GM06990 (cell line): ENCODE measurements around the gene ZNF638.

Experiments
- DNase-seq: peaks from one replicate; pipeline ENCODE4 v3.0.0-alpha.2; 2011; ENCODE audit not compliant: insufficient read length; ENCODE audit errors: extremely low read depth
- H3K27me3 ChIP-seq: replicated peaks from 2 replicates; pipeline ENCODE4 v1.6.0; 2011; ENCODE audit warnings: low read length; ENCODE audit not compliant: control insufficient read depth, insufficient read depth
- H3K36me3 ChIP-seq: 2 replicates; pipeline ENCODE4 v1.5.1; 2011; ENCODE audit warnings: low read length; ENCODE audit not compliant: control insufficient read depth, insufficient read depth
- H3K4me3 ChIP-seq: replicated peaks from 2 replicates; pipeline ENCODE4 v1.5.1; 2011; ENCODE audit warnings: low read depth, mild to moderate bottlenecking, control low read depth, low read length
- CTCF ChIP-seq: IDR thresholded peaks from 2 replicates; pipeline ENCODE4 v1.5.1; 2011; ENCODE audit warnings: low read length, control low read depth, mild to moderate bottlenecking, inconsistent platforms; ENCODE audit not compliant: insufficient read depth, poor library complexity, severe bottlenecking

The ZNF638 gene

GRCh38 chr2:71360434-71360975, 28.9 kb downstream of the ZNF638 start:
- no peak for TF ChIP-seq CTCF
- Histone ChIP-seq H3K36me3 (peaks cover 3% of the 10 kb centered on the region), H3K27me3 (no peaks in the 10 kb centered on the region), H3K4me3 (no peak overlapping the region)
- DNase-seq: no peak

DNA sequence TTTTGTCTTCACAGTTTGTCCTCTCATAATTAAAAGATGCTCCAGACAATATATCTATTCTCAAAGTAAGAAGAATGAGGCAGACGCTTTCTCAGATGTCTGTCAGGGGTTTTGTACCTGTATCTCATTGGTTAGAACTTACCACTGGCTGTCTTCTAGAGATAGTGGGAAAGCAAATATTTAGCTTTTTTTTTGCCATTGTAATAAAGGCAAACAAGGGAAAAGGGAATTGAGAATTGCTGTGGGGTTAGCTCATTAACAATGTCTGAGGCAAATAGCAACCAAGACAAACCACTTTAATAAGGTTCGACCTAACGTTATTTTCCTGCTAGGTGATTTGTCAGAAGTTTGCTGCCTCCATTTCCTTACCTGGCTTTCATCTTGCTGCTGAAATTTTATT, 30.0 kb downstream of the ZNF638 start:
- H3K27me3 ChIP-seq: no peaks in the 10 kb centered on the region
- TF ChIP-seq CTCF: no peak
- DNase-seq: no peak
- H3K36me3 ChIP-seq: peaks cover 8% of the 10 kb centered on the region
- no peak overlapping the region for H3K4me3 ChIP-seq

- peaks cover 8% of the 10 kb centered on the region for H3K36me3 ChIP-seq
- TF ChIP-seq CTCF: no peak
- no peaks in the 10 kb centered on the region for H3K27me3 ChIP-seq
- no peak for DNase-seq
- H3K4me3 ChIP-seq: no peak overlapping the region
These were observed 30.9 kb downstream of the ZNF638 start for GRCh38 chr2:71362447-71362846.

GRCh38 chr2:71370015-71370414, 38.4 kb downstream of the ZNF638 start:
- Histone ChIP-seq H3K36me3 (peaks cover 10% of the 10 kb centered on the region), H3K4me3 (no peak overlapping the region), H3K27me3 (no peaks in the 10 kb centered on the region)
- TF ChIP-seq CTCF: no peak
- DNase-seq: no peak

GRCh38 chr2:71372042-71372441, 40.5 kb downstream of the ZNF638 start:
- no peaks in the 10 kb centered on the region for H3K27me3 ChIP-seq
- TF ChIP-seq CTCF: no peak
- no peak for DNase-seq
- no peak overlapping the region for H3K4me3 ChIP-seq
- peaks cover 9% of the 10 kb centered on the region for H3K36me3 ChIP-seq

GRCh38 chr2:71379086-71379485, 47.5 kb downstream of the ZNF638 start:
- peaks cover 5% of the 10 kb centered on the region for H3K36me3 ChIP-seq
- H3K27me3 ChIP-seq: no peaks in the 10 kb centered on the region
- no peak for TF ChIP-seq CTCF
- no peak overlapping the region for H3K4me3 ChIP-seq
- no peak for DNase-seq
